HL-60/S4 treated with retinoic acid at 250 ng/mL for 4 days and 3 days (cell line): ENCODE data around the gene RXYLT1.

Source experiments
- in situ Hi-C: fragments of 300-500 bp; cut with MboI; formaldehyde crosslinking; loops from 2 replicates; pipeline ENCODE4 v1.7.0; 2022; ENCODE audit warnings: low sequenced_read_pairs

RXYLT1 gene

GRCh38 chr12:63795944-63796343 lies 16.2 kb downstream of the RXYLT1 start:
- in situ Hi-C loops, result no loop called here

GRCh38 chr12:63802012-63802608 lies 22.4 kb downstream of the RXYLT1 start:
- in situ Hi-C loops, result loop anchor here (25.0 kb wide), 1 partner anchor 390 kb away; no protein-coding TSS in a partner anchor

- in situ Hi-C loops, result loop anchor here (25.0 kb wide), 1 partner anchor 392 kb away; no protein-coding TSS in a partner anchor
Observed at GRCh38 chr12:63804746-63805145, 25.0 kb downstream of the RXYLT1 start.

- in situ Hi-C loops, result loop anchor here (25.0 kb wide), 1 partner anchor 394 kb away; no protein-coding TSS in a partner anchor
Observed at GRCh38 chr12:63805704-63806672, 26.3 kb downstream of the RXYLT1 start.

- in situ Hi-C loops, result loop anchor here (25.0 kb wide), 1 partner anchor 396 kb away; no protein-coding TSS in a partner anchor
Observed at GRCh38 chr12:63808631-63809030, 28.9 kb downstream of the RXYLT1 start.

- in situ Hi-C loops, result loop anchor here (25.0 kb wide), 1 partner anchor 397 kb away; no protein-coding TSS in a partner anchor
Observed at GRCh38 chr12:63809566-63809965, 29.9 kb downstream of the RXYLT1 start.

- in situ Hi-C loops, result loop anchor here (25.0 kb wide), 1 partner anchor 399 kb away; no protein-coding TSS in a partner anchor
Observed at GRCh38 chr12:63811334-63811733, 31.6 kb downstream of the RXYLT1 start.

- in situ Hi-C loops, result loop anchor here (25.0 kb wide), 1 partner anchor 399 kb away; no protein-coding TSS in a partner anchor
Observed at GRCh38 chr12:63811755-63812154, 32.0 kb downstream of the RXYLT1 start.

GRCh38 chr12:63814146-63814772 lies 34.5 kb downstream of the RXYLT1 start:
- in situ Hi-C loops, result loop anchor here (25.0 kb wide), 1 partner anchor 402 kb away; no protein-coding TSS in a partner anchor

GRCh38 chr12:63815482-63815852 lies 35.8 kb downstream of the RXYLT1 start:
- in situ Hi-C loops, result loop anchor here (25.0 kb wide), 1 partner anchor 403 kb away; no protein-coding TSS in a partner anchor

GRCh38 chr12:63816031-63816430 lies 36.3 kb downstream of the RXYLT1 start:
- in situ Hi-C loops, result loop anchor here (25.0 kb wide), 1 partner anchor 404 kb away; no protein-coding TSS in a partner anchor

- in situ Hi-C loops, result loop anchor here (25.0 kb wide), 1 partner anchor 408 kb away; no protein-coding TSS in a partner anchor
Observed at GRCh38 chr12:63820427-63820826, 40.7 kb downstream of the RXYLT1 start.

GRCh38 chr12:63821781-63822251 lies 42.1 kb downstream of the RXYLT1 start:
- in situ Hi-C loops, result loop anchor here (25.0 kb wide), 1 partner anchor 410 kb away; no protein-coding TSS in a partner anchor

- in situ Hi-C loops, result loop anchor here (25.0 kb wide), 1 partner anchor 410 kb away; no protein-coding TSS in a partner anchor
Observed at GRCh38 chr12:63822352-63822751, 42.6 kb downstream of the RXYLT1 start.

- in situ Hi-C loops, result loop anchor here (25.0 kb wide), 1 partner anchor 411 kb away; no protein-coding TSS in a partner anchor
Observed at GRCh38 chr12:63823040-63823439, 43.3 kb downstream of the RXYLT1 start.

GRCh38 chr12:63826006-63826585 lies 46.4 kb downstream of the RXYLT1 start:
- in situ Hi-C loops, result no loop called here

- in situ Hi-C loops, result no loop called here
Observed at GRCh38 chr12:63828867-63829266, 49.2 kb downstream of the RXYLT1 start.

- in situ Hi-C loops, result loop anchor here (10.0 kb wide), 1 partner anchor 419 kb away; no protein-coding TSS in a partner anchor
Observed at GRCh38 chr12:63836046-63836445, 56.3 kb downstream of the RXYLT1 start.

- in situ Hi-C loops, result loop anchor here (10.0 kb wide), 1 partner anchor 418 kb away; no protein-coding TSS in a partner anchor
Observed at GRCh38 chr12:63836936-63837335, 57.2 kb downstream of the RXYLT1 start.

- in situ Hi-C loops, result loop anchor here (10.0 kb wide), 1 partner anchor 416 kb away; no protein-coding TSS in a partner anchor
Observed at GRCh38 chr12:63838411-63838810, 58.7 kb downstream of the RXYLT1 start.
